OCI-LY1 (cell line): ENCODE results near the gene AHCY.

Experiments used
- EZH2 ChIP-seq: fragments of 200-600 bp; sonication (generic), shearing (Covaris generic); IDR thresholded peaks from 2 replicates; pipeline ENCODE4 v1.8.0; 2017; ENCODE audit warnings: borderline replicate concordance, mixed run types, mild to moderate bottlenecking, antibody characterized with exemption, low read length, moderate library complexity, mixed read lengths
- TF ChIP-seq, protein P1 (sequence below): fragments of 200-600 bp; sonication (generic), shearing (Covaris generic); IDR thresholded peaks from 2 replicates; pipeline ENCODE4 v1.5.1; 2017; ENCODE audit warnings: mild to moderate bottlenecking, antibody characterized with exemption, low read length, moderate library complexity, mixed read lengths

GRCh38 chr20:34246126-34246626 is 57.0 kb downstream of the AHCY start:
- TF ChIP-seq, protein P1, sequence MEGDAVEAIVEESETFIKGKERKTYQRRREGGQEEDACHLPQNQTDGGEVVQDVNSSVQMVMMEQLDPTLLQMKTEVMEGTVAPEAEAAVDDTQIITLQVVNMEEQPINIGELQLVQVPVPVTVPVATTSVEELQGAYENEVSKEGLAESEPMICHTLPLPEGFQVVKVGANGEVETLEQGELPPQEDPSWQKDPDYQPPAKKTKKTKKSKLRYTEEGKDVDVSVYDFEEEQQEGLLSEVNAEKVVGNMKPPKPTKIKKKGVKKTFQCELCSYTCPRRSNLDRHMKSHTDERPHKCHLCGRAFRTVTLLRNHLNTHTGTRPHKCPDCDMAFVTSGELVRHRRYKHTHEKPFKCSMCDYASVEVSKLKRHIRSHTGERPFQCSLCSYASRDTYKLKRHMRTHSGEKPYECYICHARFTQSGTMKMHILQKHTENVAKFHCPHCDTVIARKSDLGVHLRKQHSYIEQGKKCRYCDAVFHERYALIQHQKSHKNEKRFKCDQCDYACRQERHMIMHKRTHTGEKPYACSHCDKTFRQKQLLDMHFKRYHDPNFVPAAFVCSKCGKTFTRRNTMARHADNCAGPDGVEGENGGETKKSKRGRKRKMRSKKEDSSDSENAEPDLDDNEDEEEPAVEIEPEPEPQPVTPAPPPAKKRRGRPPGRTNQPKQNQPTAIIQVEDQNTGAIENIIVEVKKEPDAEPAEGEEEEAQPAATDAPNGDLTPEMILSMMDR, result no peak
- no peak for TF ChIP-seq EZH2
